MCF 10A (cell line): Measurements from ENCODE around the gene LPAR6. TPM values are rescaled to one million over a fixed set of nuclear protein-coding genes. Genes with fewer than 3 reads are reported as not detected.

Experiments
- BruUV-seq: library from RNA; stranded (reverse); fragments of 400-500 nt; replicated peaks from 2 replicates; lab custom pipeline; 2021; lab: Mats Ljungman, UMichigan
- CTCF ChIA-PET: fragments of 300-600 bp; sonication (Branson Sonifier 250); formaldehyde crosslinking; extraction: SDS; loops from one replicate; lab custom pipeline; 2021; ENCODE audit warnings: antibody characterized with exemption, inconsistent platforms; lab: Yijun Ruan, JAX
- POLR2A ChIA-PET: fragments of 300-600, 350-650 bp; sonication (Branson Sonifier 250); formaldehyde crosslinking; extraction: SDS; loops from one replicate; lab custom pipeline; 2020; ENCODE audit warnings: antibody characterized with exemption, inconsistent platforms; lab: Yijun Ruan, JAX
- DNase-seq: peaks from one replicate; pipeline ENCODE4 v3.0.0-alpha.2; 2018; ENCODE audit not compliant: unreplicated experiment
- H3K27ac Mint-ChIP-seq: one replicate; pipeline ENCODE4 v1.8.0; 2022; ENCODE audit warnings: mild to moderate bottlenecking, low read depth, mixed read lengths; ENCODE audit not compliant: unreplicated experiment
- H3K27me3 Mint-ChIP-seq: one replicate; pipeline ENCODE4 v1.8.0; 2022; ENCODE audit warnings: mixed read lengths; ENCODE audit not compliant: insufficient read depth, unreplicated experiment
- H3K36me3 Mint-ChIP-seq: one replicate; pipeline ENCODE4 v1.8.0; 2022; ENCODE audit warnings: mild to moderate bottlenecking, moderate library complexity, mixed read lengths; ENCODE audit not compliant: insufficient read depth, unreplicated experiment
- H3K4me1 Mint-ChIP-seq: one replicate; pipeline ENCODE4 v1.8.0; 2022; ENCODE audit warnings: mixed read lengths; ENCODE audit not compliant: insufficient read depth, unreplicated experiment
- H3K4me3 Mint-ChIP-seq: one replicate; pipeline ENCODE4 v1.8.0; 2022; ENCODE audit warnings: mild to moderate bottlenecking, moderate library complexity, mixed read lengths; ENCODE audit not compliant: unreplicated experiment
- H3K9me3 Mint-ChIP-seq: one replicate; pipeline ENCODE4 v1.8.0; 2022; ENCODE audit warnings: mixed read lengths; ENCODE audit not compliant: unreplicated experiment
- CTCF ChIP-seq: fragments of 200-600 bp; IDR thresholded peaks from one replicate; pipeline ENCODE4 v1.8.0; 2022; ENCODE audit warnings: antibody characterized with exemption, mild to moderate bottlenecking; ENCODE audit not compliant: unreplicated experiment
- intact Hi-C: fragments of 100-400 bp; cut with micrococcal nuclease; formaldehyde crosslinking; loops from 2 replicates; pipeline ENCODE4 v1.14.1; 2022
- total RNA-seq: library from RNA; stranded (reverse); gene quantifications from 2 replicates; pipeline ENCODE4 v1.2.3, GENCODE V29; 2022

The LPAR6 gene
- total RNA-seq, 1 experiment from 2014 or later: 3.1 TPM

GRCh38 chr13:48410199-48410598 lies 2.7 kb downstream of the LPAR6 start:
- H3K27me3 Mint-ChIP-seq: no peaks in the 10 kb centered on the region
- peaks cover 17% of the 10 kb centered on the region for H3K36me3 Mint-ChIP-seq
- peaks cover 28% of the 10 kb centered on the region for H3K4me1 Mint-ChIP-seq
- ChIA-PET POLR2A (no interaction called here), CTCF (no interaction called here)
- BruUV-seq: no TSS peak
- H3K9me3 Mint-ChIP-seq: no peaks in the 10 kb centered on the region
- intact Hi-C loops: loop anchor here (5.0 kb wide), 1 partner anchor 173 kb away; no protein-coding TSS in a partner anchor
- peak overlapping the region; percentile 96 for H3K4me3 Mint-ChIP-seq
- H3K27ac Mint-ChIP-seq: peak overlapping the region; percentile 97
- peak; percentile 7 for DNase-seq
- no peak for TF ChIP-seq CTCF

- Mint-ChIP-seq H3K4me1 (peaks cover 29% of the 10 kb centered on the region), H3K36me3 (peaks cover 27% of the 10 kb centered on the region), H3K27me3 (no peaks in the 10 kb centered on the region), H3K4me3 (no peak overlapping the region), H3K9me3 (no peaks in the 10 kb centered on the region), H3K27ac (peak overlapping the region; percentile 37)
- ChIA-PET CTCF (no interaction called here), POLR2A (interaction anchor here (0.9 kb wide), 1 partner anchor 26 kb away, joined by 4 read pairs; no protein-coding TSS in a partner anchor)
- no peak for TF ChIP-seq CTCF
- DNase-seq: peak; percentile 9
- intact Hi-C loops: no loop called here
- BruUV-seq: no TSS peak
Observed at GRCh38 chr13:48405875-48406274, 7.0 kb downstream of the LPAR6 start.

GRCh38 chr13:48404952-48405351 lies 8.0 kb downstream of the LPAR6 start:
- peaks cover 27% of the 10 kb centered on the region for H3K36me3 Mint-ChIP-seq
- no TSS peak for BruUV-seq

GRCh38 chr13:48403913-48404312 lies 9.0 kb downstream of the LPAR6 start:
- Mint-ChIP-seq H3K9me3 (no peaks in the 10 kb centered on the region), H3K4me3 (no peak overlapping the region), H3K4me1 (peaks cover 41% of the 10 kb centered on the region), H3K27ac (peak overlapping the region; percentile 12), H3K36me3 (peaks cover 23% of the 10 kb centered on the region), H3K27me3 (no peaks in the 10 kb centered on the region)
- ChIA-PET CTCF (interaction anchor here (0.6 to 1.6 kb wide), 3 partner anchors 9 to 177 kb away, joined by 3 to 4 read pairs (median 3); partner anchors contain the start of gene LPAR6), POLR2A (interaction anchor here (0.8 to 3.9 kb wide), 4 partner anchors 9 to 71 kb away, joined by 3 to 42 read pairs (median 3); partner anchors contain the start of gene LPAR6)
- no peak for DNase-seq
- no TSS peak for BruUV-seq
- no peak for TF ChIP-seq CTCF
- intact Hi-C loops: no loop called here

More at GRCh38 chr13:48404952-48405351, 8.0 kb downstream of the LPAR6 start:
- ChIA-PET CTCF (interaction anchor here (0.5 kb wide), 1 partner anchor 1909 kb away, joined by 3 read pairs; no protein-coding TSS in a partner anchor), POLR2A (interaction anchor here (0.9 kb wide), 1 partner anchor 8 kb away, joined by 3 read pairs; the partner anchor contains the start of gene LPAR6)
- no peaks in the 10 kb centered on the region for H3K9me3 Mint-ChIP-seq
- no peak for DNase-seq
- peaks cover 33% of the 10 kb centered on the region for H3K4me1 Mint-ChIP-seq
- peak overlapping the region; percentile 12 for H3K27ac Mint-ChIP-seq
- intact Hi-C loops: no loop called here
- no peak for TF ChIP-seq CTCF
- H3K4me3 Mint-ChIP-seq: no peak overlapping the region
- no peaks in the 10 kb centered on the region for H3K27me3 Mint-ChIP-seq
